Diencephalon (tissue), 1 donor: ENCODE data around the gene KIF12. TPM values are rescaled to one million over a fixed set of nuclear protein-coding genes. Genes with fewer than 3 reads are reported as not detected.

Experiments used
- total RNA-seq: library from RNA; depleted of rRNA; stranded (reverse); fragments of >200 nt; gene quantifications from one replicate; pipeline ENCODE4 v1.2.3, GENCODE V29; 2014

The KIF12 gene
- total RNA-seq = 0.92 TPM

GRCh38 chr9:114098936-114099668 lies at the start of gene KIF12:
KIF12 (minus strand) TSS chr9:114099292; CDS start chr9:114099276, 16 bp downstream.

GRCh38 chr9:114078021-114078780 lies 20.9 kb downstream of the KIF12 start, which contains the start of gene AMBP:
AMBP (minus strand) TSS chr9:114078300; CDS start chr9:114078209, 91 bp downstream.

Other genes with a start within 250 kb of the KIF12 start
- gene ZNF618, start 223.0 kb downstream of the KIF12 start, total RNA-seq = 10.1 TPM
- not detected for gene AMBP, start 21.0 kb downstream of the KIF12 start, total RNA-seq
- gene COL27A1, start 56.2 kb upstream of the KIF12 start, total RNA-seq = 1.6 TPM
- gene ORM1, start 223.8 kb upstream of the KIF12 start, total RNA-seq = not detected
- gene ORM2, start 230.6 kb upstream of the KIF12 start, total RNA-seq = not detected